H1 (cell line): Measurements from ENCODE around the gene CCDC174. TPM values are rescaled to one million over a fixed set of nuclear protein-coding genes. Genes with fewer than 3 reads are reported as not detected.

Source experiments
- GTF2F1 ChIP-seq: IDR thresholded peaks from 2 replicates; pipeline ENCODE4 v1.6.1; 2012; ENCODE audit warnings: low read depth, low read length, improper control_type of control experiment, borderline replicate concordance
- MAFK ChIP-seq: IDR thresholded peaks from 2 replicates; pipeline ENCODE4 v1.6.1; 2012; ENCODE audit warnings: low read depth, mild to moderate bottlenecking, improper control_type of control experiment, low read length
- RXRA ChIP-seq: IDR thresholded peaks from 2 replicates; pipeline ENCODE4 v1.6.1; 2011; ENCODE audit warnings: low read depth, mild to moderate bottlenecking, low read length, moderate library complexity; ENCODE audit not compliant: insufficient read depth
- USF2 ChIP-seq: IDR thresholded peaks from 2 replicates; pipeline ENCODE4 v1.6.1; 2011; ENCODE audit warnings: low read length, improper control_type of control experiment
- polyA plus RNA-seq, 7 experiments: library from polyadenylated mRNA; depleted of rRNA in 3 of 7; stranded (reverse) in 5 of 7; unstranded in 2 of 7; fragments of >200 nt in 5 of 7; fragments of 200-250 nt in 2 of 7; gene quantifications; 1 replicate in 5 of 7; 2 replicates in 1 of 7; 4 replicates in 1 of 7; pipeline versions ENCODE4 v1.2.1 to v1.2.3, GENCODE V29; 2011 to 2013; ENCODE audit warnings: missing spikeins in 2 of 7, mixed read lengths in 2 of 7
- total RNA-seq: library from RNA; stranded (reverse); fragmentation: NEBNext Ultra II Directional; extraction: Animal tissue kit (Norgen Biotek cat#: 25700); gene quantifications from 2 replicates; pipeline ENCODE4 v1.2.1, GENCODE V29; 2021

The CCDC174 gene
- total and polyA plus RNA-seq, 2 of the 8 experiments (the other 6 are each of a cell fraction or from before 2014, with no cell fraction given) = 3.5 to 11.9 TPM

- TF ChIP-seq USF2 (no peak), GTF2F1 (no peak), MAFK (no peak), RXRA (no peak)
Observed at GRCh38 chr3:14624498-14624897, 27.1 kb upstream of the CCDC174 start (continued).
